CD8-positive, alpha-beta memory T cell (primary cell): ENCODE measurements around the gene PRDM16. TPM values are rescaled to one million over a fixed set of nuclear protein-coding genes. Genes with fewer than 3 reads are reported as not detected.

Experiments
- CTCF ChIA-PET: fragments of 350-600 bp; sonication (Branson Sonifier 250); formaldehyde crosslinking; loops from one replicate; lab custom pipeline; 2021; ENCODE audit warnings: antibody characterized with exemption; lab: Charles Lee
- POLR2A ChIA-PET: fragments of 350-600 bp; sonication (Branson Sonifier 250); formaldehyde crosslinking; loops from one replicate; lab custom pipeline; 2021; ENCODE audit warnings: antibody characterized with exemption; lab: Charles Lee
- DNase-seq, 5 donors: peaks; one replicate each; pipeline versions ENCODE4 v3.0.0 to v3.0.0-alpha.2; 2020 to 2022; ENCODE audit warnings: mixed read lengths in 1 of 5
- H3K27ac ChIP-seq: one replicate; pipeline ENCODE4 v1.7.0; 2013; ENCODE audit warnings: low read depth, mild to moderate bottlenecking, low read length, moderate library complexity
- H3K27me3 ChIP-seq: 2 replicates; pipeline ENCODE4 v1.7.0; 2013; ENCODE audit warnings: low read length, mild to moderate bottlenecking; ENCODE audit not compliant: insufficient read depth, poor library complexity, severe bottlenecking
- H3K36me3 ChIP-seq: 2 replicates; pipeline ENCODE4 v1.7.0; 2013; ENCODE audit warnings: mild to moderate bottlenecking, low read length, moderate library complexity; ENCODE audit not compliant: insufficient read depth
- H3K4me1 ChIP-seq: 2 replicates; pipeline ENCODE4 v1.7.0; 2013; ENCODE audit warnings: mild to moderate bottlenecking, low read length, moderate library complexity; ENCODE audit not compliant: insufficient read depth
- H3K4me3 ChIP-seq: 2 replicates; pipeline ENCODE4 v1.7.0; 2013; ENCODE audit warnings: mild to moderate bottlenecking, low read length
- H3K9me3 ChIP-seq: 2 replicates; pipeline ENCODE4 v1.7.0; 2013; ENCODE audit warnings: mild to moderate bottlenecking, low read length
- H3K27ac Mint-ChIP-seq, 8 donors: one replicate each; pipeline ENCODE4 v1.8.0; 2020 to 2021; ENCODE audit warnings: mixed read lengths in 8 of 8, mild to moderate bottlenecking in 6 of 8, inconsistent platforms in 3 of 8, moderate library complexity in 3 of 8
- H3K27me3 Mint-ChIP-seq, 2 donors: one replicate each; pipeline ENCODE4 v1.8.0; 2020 to 2021; ENCODE audit warnings: mixed read lengths in 2 of 2, mild to moderate bottlenecking in 1 of 2, moderate library complexity in 1 of 2
- H3K36me3 Mint-ChIP-seq, 3 donors: one replicate each; pipeline ENCODE4 v1.8.0; 2020 to 2021; ENCODE audit warnings: mixed read lengths in 3 of 3, inconsistent platforms in 1 of 3, mild to moderate bottlenecking in 1 of 3
- H3K4me1 Mint-ChIP-seq, 3 donors: one replicate each; pipeline ENCODE4 v1.8.0; 2020 to 2021; ENCODE audit warnings: mixed read lengths in 3 of 3, inconsistent platforms in 1 of 3, mild to moderate bottlenecking in 1 of 3
- H3K4me3 Mint-ChIP-seq, 7 donors: one replicate each; pipeline ENCODE4 v1.8.0; 2020 to 2021; ENCODE audit warnings: mixed read lengths in 7 of 7, mild to moderate bottlenecking in 6 of 7, moderate library complexity in 4 of 7, inconsistent platforms in 2 of 7
- H3K9me3 Mint-ChIP-seq, 5 donors: one replicate each; pipeline ENCODE4 v1.8.0; 2020 to 2022; ENCODE audit warnings: mixed read lengths in 5 of 5, mild to moderate bottlenecking in 3 of 5, moderate library complexity in 2 of 5, inconsistent platforms in 1 of 5
- polyA plus RNA-seq: library from polyadenylated mRNA; unstranded; fragments of 300-500 nt; fragmentation: Illumina TruSeq; gene quantifications from one replicate; pipeline ENCODE4 v1.2.3, GENCODE V29; 2021
- total RNA-seq, 2 experiments: library from RNA; stranded (reverse); gene quantifications; one replicate each; pipeline ENCODE4 v1.2.3, GENCODE V29; 2021

The PRDM16 gene
- total and polyA plus RNA-seq, 3 experiments from 2014 or later, result not detected

- Mint-ChIP-seq H3K4me1 (no peaks in the 10 kb centered on the region), H3K4me3 (no peak overlapping the region), H3K36me3 (no peaks in the 10 kb centered on the region), H3K27me3 (no peaks in the 10 kb centered on the region), H3K27ac (no peak overlapping the region), H3K9me3 (peaks cover 0 to 2% (median 0%) of the 10 kb centered on the region in 5 donors)
- POLR2A ChIA-PET, result no interaction called here
- H3K4me3 ChIP-seq, result no peak overlapping the region
- no peaks in the 10 kb centered on the region for H3K9me3 ChIP-seq
- no peaks in the 10 kb centered on the region for H3K4me1 ChIP-seq
- H3K27ac ChIP-seq, result no peak overlapping the region
- CTCF ChIA-PET, result no interaction called here
- H3K27me3 ChIP-seq, result no peaks in the 10 kb centered on the region
- DNase-seq, result no peak
- no peaks in the 10 kb centered on the region for H3K36me3 ChIP-seq
Measured at GRCh38 chr1:3116560-3116959, 47.6 kb downstream of the PRDM16 start.

GRCh38 chr1:3117879-3118278, 48.9 kb downstream of the PRDM16 start:
- DNase-seq, result no peak

GRCh38 chr1:3119061-3119460, 50.1 kb downstream of the PRDM16 start:
- Mint-ChIP-seq H3K4me3 (no peak overlapping the region), H3K4me1 (no peaks in the 10 kb centered on the region), H3K27me3 (no peaks in the 10 kb centered on the region), H3K9me3 (peaks cover 0 to 2% (median 0%) of the 10 kb centered on the region in 5 donors), H3K27ac (no peak overlapping the region), H3K36me3 (no peaks in the 10 kb centered on the region)
- H3K27ac ChIP-seq, result no peak overlapping the region
- no peaks in the 10 kb centered on the region for H3K27me3 ChIP-seq
- H3K4me3 ChIP-seq, result no peak overlapping the region
- ChIA-PET CTCF (no interaction called here), POLR2A (no interaction called here)
- DNase-seq, result no peak
- H3K36me3 ChIP-seq, result no peaks in the 10 kb centered on the region
- H3K4me1 ChIP-seq, result no peaks in the 10 kb centered on the region
- no peaks in the 10 kb centered on the region for H3K9me3 ChIP-seq

More at GRCh38 chr1:3117879-3118278, 48.9 kb downstream of the PRDM16 start:
- ChIA-PET CTCF (no interaction called here), POLR2A (no interaction called here)
- Mint-ChIP-seq H3K36me3 (no peaks in the 10 kb centered on the region), H3K4me1 (no peaks in the 10 kb centered on the region), H3K27ac (no peak overlapping the region), H3K27me3 (no peaks in the 10 kb centered on the region), H3K4me3 (no peak overlapping the region), H3K9me3 (peaks cover 0 to 2% (median 0%) of the 10 kb centered on the region in 5 donors)
- Histone ChIP-seq H3K9me3 (no peaks in the 10 kb centered on the region), H3K27ac (no peak overlapping the region), H3K4me1 (no peaks in the 10 kb centered on the region), H3K27me3 (no peaks in the 10 kb centered on the region), H3K4me3 (no peak overlapping the region), H3K36me3 (no peaks in the 10 kb centered on the region)

GRCh38 chr1:3119725-3120124, 50.7 kb downstream of the PRDM16 start:
- Histone ChIP-seq H3K4me1 (no peaks in the 10 kb centered on the region), H3K36me3 (no peaks in the 10 kb centered on the region), H3K4me3 (no peak overlapping the region), H3K9me3 (no peaks in the 10 kb centered on the region), H3K27me3 (no peaks in the 10 kb centered on the region), H3K27ac (no peak overlapping the region)
- H3K4me3 Mint-ChIP-seq, result no peak overlapping the region
- POLR2A ChIA-PET, result no interaction called here
- CTCF ChIA-PET, result no interaction called here
- no peaks in the 10 kb centered on the region for H3K27me3 Mint-ChIP-seq
- no peak overlapping the region for H3K27ac Mint-ChIP-seq
- DNase-seq, result no peak
- no peaks in the 10 kb centered on the region for H3K4me1 Mint-ChIP-seq
- H3K36me3 Mint-ChIP-seq, result no peaks in the 10 kb centered on the region
- peaks cover 0 to 2% (median 0%) of the 10 kb centered on the region in 5 donors for H3K9me3 Mint-ChIP-seq

GRCh38 chr1:3120140-3120539, 51.1 kb downstream of the PRDM16 start:
- H3K36me3 Mint-ChIP-seq, result no peaks in the 10 kb centered on the region
- no peaks in the 10 kb centered on the region for H3K9me3 ChIP-seq
- H3K4me1 Mint-ChIP-seq, result no peaks in the 10 kb centered on the region
- CTCF ChIA-PET, result no interaction called here
- no peak overlapping the region for H3K27ac ChIP-seq
- POLR2A ChIA-PET, result no interaction called here
- no peaks in the 10 kb centered on the region for H3K36me3 ChIP-seq
- H3K27ac Mint-ChIP-seq, result no peak overlapping the region
- H3K27me3 Mint-ChIP-seq, result no peaks in the 10 kb centered on the region
- no peaks in the 10 kb centered on the region for H3K4me1 ChIP-seq
- no peak overlapping the region for H3K4me3 ChIP-seq
- no peak overlapping the region for H3K4me3 Mint-ChIP-seq
- H3K9me3 Mint-ChIP-seq, result peaks cover 0 to 2% (median 0%) of the 10 kb centered on the region in 5 donors
- H3K27me3 ChIP-seq, result no peaks in the 10 kb centered on the region
- DNase-seq, result no peak

- peaks cover 0 to 2% (median 0%) of the 10 kb centered on the region in 5 donors for H3K9me3 Mint-ChIP-seq
- H3K27ac Mint-ChIP-seq, result no peak overlapping the region
- ChIA-PET POLR2A (no interaction called here), CTCF (no interaction called here)
- H3K4me1 Mint-ChIP-seq, result no peaks in the 10 kb centered on the region
- H3K36me3 Mint-ChIP-seq, result no peaks in the 10 kb centered on the region
- H3K27me3 Mint-ChIP-seq, result no peaks in the 10 kb centered on the region
- no peaks in the 10 kb centered on the region for H3K36me3 ChIP-seq
- no peaks in the 10 kb centered on the region for H3K4me1 ChIP-seq
- DNase-seq, result no peak
- H3K27me3 ChIP-seq, result no peaks in the 10 kb centered on the region
- H3K4me3 Mint-ChIP-seq, result no peak overlapping the region
- no peaks in the 10 kb centered on the region for H3K9me3 ChIP-seq
- no peak overlapping the region for H3K4me3 ChIP-seq
- H3K27ac ChIP-seq, result no peak overlapping the region
Measured at GRCh38 chr1:3120994-3121393, 52.0 kb downstream of the PRDM16 start.

- Mint-ChIP-seq H3K9me3 (peaks cover 0 to 2% (median 0%) of the 10 kb centered on the region in 5 donors), H3K27ac (no peak overlapping the region), H3K4me1 (no peaks in the 10 kb centered on the region), H3K36me3 (no peaks in the 10 kb centered on the region), H3K4me3 (no peak overlapping the region), H3K27me3 (no peaks in the 10 kb centered on the region)
- H3K27ac ChIP-seq, result no peak overlapping the region
- no peaks in the 10 kb centered on the region for H3K27me3 ChIP-seq
- no peaks in the 10 kb centered on the region for H3K9me3 ChIP-seq
- POLR2A ChIA-PET, result no interaction called here
- CTCF ChIA-PET, result no interaction called here
- H3K36me3 ChIP-seq, result no peaks in the 10 kb centered on the region
- no peak overlapping the region for H3K4me3 ChIP-seq
- no peaks in the 10 kb centered on the region for H3K4me1 ChIP-seq
- no peak for DNase-seq
Measured at GRCh38 chr1:3121401-3122210, 52.6 kb downstream of the PRDM16 start.

GRCh38 chr1:3122311-3122710, 53.3 kb downstream of the PRDM16 start:
- no peak overlapping the region for H3K4me3 Mint-ChIP-seq
- Histone ChIP-seq H3K36me3 (no peaks in the 10 kb centered on the region), H3K4me1 (no peaks in the 10 kb centered on the region), H3K27ac (no peak overlapping the region), H3K4me3 (no peak overlapping the region), H3K27me3 (no peaks in the 10 kb centered on the region), H3K9me3 (no peaks in the 10 kb centered on the region)
- no peak overlapping the region for H3K27ac Mint-ChIP-seq
- no peak for DNase-seq
- H3K27me3 Mint-ChIP-seq, result no peaks in the 10 kb centered on the region
- ChIA-PET POLR2A (no interaction called here), CTCF (no interaction called here)
- peaks cover 0 to 2% (median 0%) of the 10 kb centered on the region in 5 donors for H3K9me3 Mint-ChIP-seq
- no peaks in the 10 kb centered on the region for H3K36me3 Mint-ChIP-seq
- H3K4me1 Mint-ChIP-seq, result no peaks in the 10 kb centered on the region
